Measurements from ENCODE around the gene OGFOD1. TPM values are rescaled to one million over a fixed set of nuclear protein-coding genes. Genes with fewer than 3 reads are reported as not detected.

The OGFOD1 gene
- 29.1 and 49.0 TPM in 2 replicates for total RNA-seq

DNA sequence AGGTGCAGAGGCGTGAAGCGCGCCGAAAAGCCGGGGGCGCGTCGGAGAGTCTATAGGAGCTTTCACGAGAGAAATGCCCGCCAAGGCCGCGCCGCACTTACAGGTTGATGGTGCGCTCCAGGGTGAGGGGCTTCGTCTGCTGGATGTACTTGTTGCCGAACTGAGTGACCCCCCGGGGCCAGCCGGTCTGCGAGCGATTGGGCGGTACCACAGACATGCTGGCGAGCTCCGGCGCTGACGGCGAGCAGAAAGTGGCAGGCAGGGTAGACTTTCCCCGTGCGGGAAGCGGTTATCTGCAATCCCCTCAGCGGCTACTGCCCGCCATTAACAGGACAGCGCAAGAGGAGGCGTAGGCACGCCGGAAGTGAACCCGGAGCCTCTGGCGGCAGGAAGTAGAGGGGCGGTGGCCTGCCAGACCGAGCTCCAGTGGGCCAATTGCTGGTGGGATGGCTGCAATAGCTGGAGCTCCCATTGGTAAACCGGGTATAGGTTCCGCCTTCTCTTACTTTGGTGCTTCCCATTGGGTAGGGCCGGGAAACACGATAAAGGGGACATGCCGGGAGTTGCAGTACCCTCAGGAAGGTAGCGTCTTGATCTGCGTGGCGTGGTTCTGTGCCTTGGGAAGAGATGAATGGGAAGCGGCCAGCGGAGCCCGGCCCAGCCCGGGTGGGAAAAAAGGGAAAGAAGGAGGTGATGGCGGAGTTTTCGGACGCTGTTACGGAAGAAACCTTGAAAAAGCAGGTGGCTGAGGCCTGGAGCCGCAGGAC lies at the start of gene OGFOD1, which contains the start of gene NUDT21:
Gene OGFOD1 (plus strand): TSS at position 569 of the 767 bp plus-strand sequence. CDS start 59 bp downstream, at position 628.
Gene NUDT21 (minus strand): TSS at position 347 of the 767 bp plus-strand sequence. CDS start 130 bp downstream, at position 217.

DNA sequence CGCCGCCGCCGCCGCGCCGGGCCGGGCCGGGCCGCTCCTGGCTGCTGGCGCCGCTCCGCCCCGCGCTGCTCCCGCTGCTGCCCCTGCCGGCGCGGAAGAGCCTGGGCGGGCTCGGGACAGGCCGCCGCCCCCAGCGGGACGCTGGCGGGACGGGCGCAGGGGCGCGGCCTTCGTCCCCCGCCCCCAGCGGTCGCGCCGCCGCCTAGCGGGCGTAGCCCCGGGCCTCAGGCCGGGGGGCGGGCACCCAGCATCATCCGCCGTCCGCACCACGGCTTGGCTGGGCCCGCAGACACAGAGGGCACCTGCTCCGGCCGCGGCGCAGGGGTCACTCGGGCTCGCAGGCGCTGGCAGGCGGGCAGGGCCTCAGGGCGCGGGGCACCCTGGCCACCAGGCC lies 25.9 kb upstream of the OGFOD1 start, which contains the start of gene AMFR:
Gene AMFR (minus strand): TSS at position 107 of the 394 bp plus-strand sequence. CDS start 218 bp downstream, outside the sequence.

GRCh38 chr16:56519459-56520250 lies 68.3 kb downstream of the OGFOD1 start, which contains the start of gene BBS2:
TSS of gene BBS2 (minus strand) at chr16:56520024. CDS start at chr16:56519862, 162 bp downstream.

Other genes with a start within 250 kb of the OGFOD1 start
- 121 and 137 TPM in 2 replicates for gene AMFR, start 26.0 kb upstream of the OGFOD1 start, total RNA-seq
- gene NUDT21, start 222 bp upstream of the OGFOD1 start, total RNA-seq = 54.5 and 64.5 TPM in 2 replicates
- gene BBS2, start 68.5 kb downstream of the OGFOD1 start, total RNA-seq = 30.1 and 56.3 TPM in 2 replicates
- not detected in 2 replicates for gene MT4, start 113.5 kb downstream of the OGFOD1 start, total RNA-seq
- gene MT3, start 138.0 kb downstream of the OGFOD1 start, total RNA-seq = 0.52 TPM in 1 of 2 replicates, not detected in the other
- 177 and 1,835 TPM in 2 replicates for gene MT2A, start 157.0 kb downstream of the OGFOD1 start, total RNA-seq
- 254 and 593 TPM in 2 replicates for gene MT1E, start 174.2 kb downstream of the OGFOD1 start, total RNA-seq
- gene MT1M, start 181.1 kb downstream of the OGFOD1 start, total RNA-seq = 10.9 and 12.5 TPM in 2 replicates
- 22.4 and 82.3 TPM in 2 replicates for gene MT1A, start 187.1 kb downstream of the OGFOD1 start, total RNA-seq
- gene MT1B, start 200.3 kb downstream of the OGFOD1 start, total RNA-seq = not detected in 2 replicates
- 1.3 and 5.2 TPM in 2 replicates for gene MT1F, start 206.4 kb downstream of the OGFOD1 start, total RNA-seq
- 18.6 and 78.2 TPM in 2 replicates for gene MT1G, start 216.5 kb downstream of the OGFOD1 start, total RNA-seq
- gene MT1H, start 218.3 kb downstream of the OGFOD1 start, total RNA-seq = not detected in 2 replicates
- gene MT1X, start 230.9 kb downstream of the OGFOD1 start, total RNA-seq = 183 and 239 TPM in 2 replicates

Measured in epithelial cell of alveolus of lung (primary cell).